Esophagus squamous epithelium (tissue), 5 donors: ENCODE results near the gene PTTG1. TPM values are rescaled to one million over a fixed set of nuclear protein-coding genes. Genes with fewer than 3 reads are reported as not detected.

Source experiments
- DNase-seq: peaks from one replicate; lab custom pipeline; 2025; lab: John Stamatoyannopoulos, UW
- H3K27ac ChIP-seq, 4 donors: fragments of 200-600 bp; sonication (generic); one replicate each; pipeline ENCODE4 v1.5.1; 2016 to 2019; ENCODE audit warnings: mild to moderate bottlenecking in 1 of 4
- H3K27me3 ChIP-seq, 4 donors: fragments of 200-600 bp; sonication (generic); 1 replicate in 3 of 4; 2 replicates in 1 of 4; pipeline versions ENCODE4 v1.5.1 to v1.6.0; 2017 to 2021; ENCODE audit warnings: antibody characterized with exemption in 1 of 4
- H3K36me3 ChIP-seq, 3 donors: fragments of 200-600 bp; sonication (generic); one replicate each; pipeline ENCODE4 v1.5.1; 2016 to 2019
- H3K4me1 ChIP-seq, 3 donors: fragments of 200-600 bp; sonication (generic); one replicate each; pipeline ENCODE4 v1.5.1; 2017 to 2019
- H3K4me3 ChIP-seq, 4 donors: fragments of 200-600 bp; sonication (generic); 1 replicate in 3 of 4; 2 replicates in 1 of 4; pipeline ENCODE4 v1.5.1; 2016 to 2019; ENCODE audit warnings: mild to moderate bottlenecking in 2 of 4, moderate library complexity in 1 of 4
- H3K9me3 ChIP-seq, 3 donors: fragments of 200-600 bp; sonication (generic); one replicate each; pipeline ENCODE4 v1.5.1; 2016 to 2019
- CTCF ChIP-seq, 6 experiments: fragments of 450-650 bp in 4 of 6; fragments of 200-600 bp in 2 of 6; sonication (generic) in 2 of 6; IDR thresholded peaks; one replicate each; pipeline ENCODE4 v1.5.1; 2016 to 2019; ENCODE audit warnings: antibody characterized with exemption in 6 of 6, mild to moderate bottlenecking in 4 of 6, moderate library complexity in 4 of 6
- POLR2A ChIP-seq, 4 donors: fragments of 450-650 bp; IDR thresholded peaks; one replicate each; pipeline ENCODE4 v1.6.1; 2017; ENCODE audit warnings: antibody characterized with exemption in 4 of 4, mild to moderate bottlenecking in 4 of 4, moderate library complexity in 3 of 4
- WGBS, 2 donors: methylation state at CpG; one replicate each; pipeline ENCODE4 v1.1.5; 2018; 5-methylcytosine and 5-hydroxymethylcytosine counted together
- intact Hi-C: fragments of 100-400 bp; cut with DNase I; formaldehyde crosslinking; loops from one replicate; pipeline ENCODE4 v1.15.0; 2022
- total RNA-seq, 4 donors: library from RNA; depleted of rRNA; stranded (reverse); fragments of >200 nt; gene quantifications; one replicate each; pipeline ENCODE4 v1.1.0, GENCODE V29; 2016
- donor health status: DM: yes; HTN: yes; CAD: no.

Gene PTTG1
- total RNA-seq, 4 donors from 2014 or later: 89.6 to 134 (median 90.1) TPM

DNA sequence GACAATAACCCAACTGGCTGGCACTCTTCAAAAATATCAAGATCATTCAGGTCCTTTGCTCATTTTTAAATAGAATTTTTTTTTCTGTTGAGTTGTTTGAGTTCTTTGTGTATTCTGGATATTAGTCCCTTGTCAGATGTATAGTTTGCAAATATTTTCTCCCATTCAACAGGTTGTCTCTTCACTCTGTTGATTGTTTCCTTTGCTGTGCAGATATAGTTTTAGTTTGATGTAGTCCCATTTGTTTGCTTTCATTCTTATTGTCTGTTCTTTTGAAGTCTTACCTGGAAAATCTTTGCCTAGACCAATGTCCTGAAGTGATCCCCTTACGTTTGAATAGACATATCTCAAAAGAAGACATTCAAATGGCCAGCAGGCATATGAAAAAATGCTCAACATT, 22.8 kb downstream of the PTTG1 start:
- intact Hi-C loops: loop anchor here (10.0 kb wide), 1 partner anchor 60 kb away; no protein-coding TSS in a partner anchor
- no peak overlapping the region for H3K4me3 ChIP-seq
- no peaks in the 10 kb centered on the region for H3K9me3 ChIP-seq
- peaks cover 0 to 4% (median 1%) of the 10 kb centered on the region in 3 donors for H3K4me1 ChIP-seq
- 62 to 83% methylated on average over 1 of the region's 1 CpG for WGBS, 2 donors
- DNase-seq: no peak
- no peak for TF ChIP-seq CTCF (IDR thresholded peaks at IDR 0.05)
- no peak for TF ChIP-seq POLR2A (IDR thresholded peaks at IDR 0.05)
- H3K36me3 ChIP-seq: no peaks in the 10 kb centered on the region
- H3K27me3 ChIP-seq: no peaks in the 10 kb centered on the region
- no peak overlapping the region for H3K27ac ChIP-seq

DNA sequence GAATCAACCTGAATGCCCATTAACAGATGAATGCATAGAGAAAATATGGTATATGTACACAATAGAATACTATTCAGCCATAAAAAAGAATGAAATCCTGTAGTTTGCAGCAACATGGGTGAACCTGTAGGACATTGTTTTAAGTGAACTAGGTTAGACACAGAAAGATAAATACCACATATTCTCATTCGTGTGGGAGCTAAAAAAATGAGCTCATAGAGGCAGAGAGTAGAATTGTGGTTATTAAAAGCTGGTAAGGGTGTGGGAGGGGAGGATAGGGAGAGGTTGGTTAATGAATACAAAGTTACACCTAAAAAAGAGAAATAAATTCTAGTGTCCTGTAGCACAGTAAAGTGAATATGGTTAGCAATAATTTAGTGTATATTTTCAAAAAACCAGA, 23.5 kb downstream of the PTTG1 start:
- Histone ChIP-seq H3K9me3 (no peaks in the 10 kb centered on the region), H3K27me3 (no peaks in the 10 kb centered on the region), H3K4me1 (peaks cover 0 to 4% (median 0%) of the 10 kb centered on the region in 3 donors), H3K36me3 (no peaks in the 10 kb centered on the region), H3K27ac (no peak overlapping the region), H3K4me3 (no peak overlapping the region)
- no peak for DNase-seq
- 56 to 68% methylated on average over 1 of the region's 1 CpG for WGBS, 2 donors
- no peak for TF ChIP-seq POLR2A (IDR thresholded peaks at IDR 0.05)
- intact Hi-C loops: loop anchor here (10.0 kb wide), 1 partner anchor 60 kb away; no protein-coding TSS in a partner anchor

- TF ChIP-seq POLR2A (IDR thresholded peaks at IDR 0.05): no peak
- TF ChIP-seq CTCF (IDR thresholded peaks at IDR 0.05): no peak
- intact Hi-C loops: loop anchor here (10.0 kb wide), 1 partner anchor 59 kb away; no protein-coding TSS in a partner anchor
These were observed 24.1 kb downstream of the PTTG1 start for GRCh38 chr5:160445751-160446150.

GRCh38 chr5:160448886-160449285, 27.2 kb downstream of the PTTG1 start:
- DNase-seq: no peak
- no peak overlapping the region for H3K4me3 ChIP-seq
- H3K9me3 ChIP-seq: no peaks in the 10 kb centered on the region
- H3K36me3 ChIP-seq: no peaks in the 10 kb centered on the region
- H3K27ac ChIP-seq: no peak overlapping the region
- TF ChIP-seq POLR2A (IDR thresholded peaks at IDR 0.05) (no peak), CTCF (IDR thresholded peaks at IDR 0.05) (no peak)
- H3K27me3 ChIP-seq: no peaks in the 10 kb centered on the region
- intact Hi-C loops: loop anchor here (10.0 kb wide), 1 partner anchor 56 kb away; no protein-coding TSS in a partner anchor
- 91 to 93% methylated on average over 1 of the region's 1 CpG for WGBS, 2 donors
- H3K4me1 ChIP-seq: no peaks in the 10 kb centered on the region

More at GRCh38 chr5:160445751-160446150, 24.1 kb downstream of the PTTG1 start:
- Histone ChIP-seq H3K27me3 (no peaks in the 10 kb centered on the region), H3K36me3 (no peaks in the 10 kb centered on the region), H3K4me3 (no peak overlapping the region), H3K4me1 (peaks cover 0 to 4% (median 0%) of the 10 kb centered on the region in 3 donors), H3K27ac (no peak overlapping the region), H3K9me3 (no peaks in the 10 kb centered on the region)
- no peak for DNase-seq

DNA sequence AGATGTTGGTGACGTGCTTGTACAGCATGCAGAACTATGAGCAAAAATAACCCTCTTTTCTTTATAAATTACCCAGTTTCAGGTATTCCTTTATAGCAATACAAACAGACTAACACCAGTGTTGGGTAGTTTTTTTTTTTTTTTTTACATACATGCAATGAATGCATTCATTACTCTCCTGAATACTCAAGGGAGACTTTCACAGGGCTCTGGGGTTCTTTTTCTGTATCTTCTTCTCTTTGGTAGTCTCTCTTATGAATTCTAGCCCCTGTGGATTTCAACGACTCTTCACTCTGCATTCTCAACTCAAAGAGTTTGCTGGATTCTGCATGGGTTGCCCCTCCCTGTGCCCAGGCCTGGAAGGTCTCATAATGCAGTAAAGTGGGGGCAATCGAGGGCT, 27.8 kb downstream of the PTTG1 start:
- Histone ChIP-seq H3K27me3 (no peaks in the 10 kb centered on the region), H3K36me3 (no peaks in the 10 kb centered on the region), H3K4me3 (no peak overlapping the region), H3K4me1 (no peaks in the 10 kb centered on the region), H3K9me3 (no peaks in the 10 kb centered on the region), H3K27ac (no peak overlapping the region)
- WGBS, 2 donors: 90 to 96% methylated on average over 3 of the region's 3 CpGs
- TF ChIP-seq CTCF (IDR thresholded peaks at IDR 0.05): no peak
- no peak for TF ChIP-seq POLR2A (IDR thresholded peaks at IDR 0.05)
- intact Hi-C loops: loop anchor here (10.0 kb wide), 1 partner anchor 55 kb away; no protein-coding TSS in a partner anchor
- no peak for DNase-seq
